Esophagus squamous epithelium (tissue), 5 donors: ENCODE measurements around the gene TRPV3. TPM values are rescaled to one million over a fixed set of nuclear protein-coding genes. Genes with fewer than 3 reads are reported as not detected.

Experiments
- DNase-seq: peaks from one replicate; lab custom pipeline; 2025; lab: John Stamatoyannopoulos, UW
- H3K27ac ChIP-seq, 4 donors: fragments of 200-600 bp; sonication (generic); one replicate each; pipeline ENCODE4 v1.5.1; 2016 to 2019; ENCODE audit warnings: mild to moderate bottlenecking in 1 of 4
- H3K27me3 ChIP-seq, 4 donors: fragments of 200-600 bp; sonication (generic); 1 replicate in 3 of 4; 2 replicates in 1 of 4; pipeline versions ENCODE4 v1.5.1 to v1.6.0; 2017 to 2021; ENCODE audit warnings: antibody characterized with exemption in 1 of 4
- H3K36me3 ChIP-seq, 3 donors: fragments of 200-600 bp; sonication (generic); one replicate each; pipeline ENCODE4 v1.5.1; 2016 to 2019
- H3K4me1 ChIP-seq, 3 donors: fragments of 200-600 bp; sonication (generic); one replicate each; pipeline ENCODE4 v1.5.1; 2017 to 2019
- H3K4me3 ChIP-seq, 4 donors: fragments of 200-600 bp; sonication (generic); 1 replicate in 3 of 4; 2 replicates in 1 of 4; pipeline ENCODE4 v1.5.1; 2016 to 2019; ENCODE audit warnings: mild to moderate bottlenecking in 2 of 4, moderate library complexity in 1 of 4
- H3K9me3 ChIP-seq, 3 donors: fragments of 200-600 bp; sonication (generic); one replicate each; pipeline ENCODE4 v1.5.1; 2016 to 2019
- POLR2A ChIP-seq, 4 donors: fragments of 450-650 bp; IDR thresholded peaks; one replicate each; pipeline ENCODE4 v1.6.1; 2017; ENCODE audit warnings: antibody characterized with exemption in 4 of 4, mild to moderate bottlenecking in 4 of 4, moderate library complexity in 3 of 4
- WGBS, 2 donors: methylation state at CpG; one replicate each; pipeline ENCODE4 v1.1.5; 2018; 5-methylcytosine and 5-hydroxymethylcytosine counted together
- intact Hi-C: fragments of 100-400 bp; cut with DNase I; formaldehyde crosslinking; loops from one replicate; pipeline ENCODE4 v1.15.0; 2022
- total RNA-seq, 4 donors: library from RNA; depleted of rRNA; stranded (reverse); fragments of >200 nt; gene quantifications; one replicate each; pipeline ENCODE4 v1.1.0, GENCODE V29; 2016
- TF ChIP-seq, protein P1 (sequence below), 6 experiments: fragments of 450-650 bp in 4 of 6; fragments of 200-600 bp in 2 of 6; sonication (generic) in 2 of 6; IDR thresholded peaks; one replicate each; pipeline ENCODE4 v1.5.1; 2016 to 2019; ENCODE audit warnings: antibody characterized with exemption in 6 of 6, mild to moderate bottlenecking in 4 of 6, moderate library complexity in 4 of 6
- donor health status: DM: yes; HTN: yes; CAD: no.

The TRPV3 gene
- total RNA-seq, 4 donors from 2014 or later: 0.76 to 1.8 (median 0.99) TPM; not detected in 1

DNA sequence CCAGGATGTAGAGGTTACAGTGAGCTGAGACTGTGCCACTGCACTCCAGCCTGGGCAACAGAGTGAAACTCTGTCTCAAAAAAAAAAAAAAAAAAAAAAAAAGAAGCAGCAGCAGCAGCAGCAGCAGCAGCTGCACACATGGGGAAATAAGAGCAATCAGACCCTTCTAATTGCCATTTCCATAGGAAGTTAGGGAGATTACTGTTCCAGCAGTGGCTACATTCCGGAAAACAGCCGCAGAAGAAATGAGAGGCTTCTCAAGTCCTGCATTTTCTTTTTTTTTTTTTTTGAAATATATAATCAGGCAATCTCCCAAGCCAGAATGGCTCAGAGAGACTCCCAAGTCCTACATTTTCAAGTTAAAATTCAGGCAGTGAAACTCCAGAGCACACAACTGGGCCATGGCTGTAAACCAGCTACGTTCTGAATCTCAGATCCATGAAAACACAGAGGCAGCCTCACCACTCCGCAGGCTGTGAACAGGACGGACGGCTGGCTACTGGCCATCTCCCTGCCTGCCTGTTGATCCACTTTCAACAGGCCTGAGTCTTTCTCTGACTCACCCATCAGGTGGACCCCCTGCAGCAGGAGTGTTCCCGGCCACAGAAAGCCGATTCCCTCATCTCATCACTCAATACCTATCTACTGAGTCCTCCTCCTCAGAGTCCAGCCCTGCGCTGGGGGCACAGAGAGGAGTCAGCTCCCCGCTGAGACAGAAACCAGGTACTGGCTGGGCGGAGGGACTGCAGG is 36.6 kb upstream of the TRPV3 start:
- no peak overlapping the region for H3K4me3 ChIP-seq
- TF ChIP-seq POLR2A (IDR thresholded peaks at IDR 0.05): no peak
- TF ChIP-seq, protein P1, sequence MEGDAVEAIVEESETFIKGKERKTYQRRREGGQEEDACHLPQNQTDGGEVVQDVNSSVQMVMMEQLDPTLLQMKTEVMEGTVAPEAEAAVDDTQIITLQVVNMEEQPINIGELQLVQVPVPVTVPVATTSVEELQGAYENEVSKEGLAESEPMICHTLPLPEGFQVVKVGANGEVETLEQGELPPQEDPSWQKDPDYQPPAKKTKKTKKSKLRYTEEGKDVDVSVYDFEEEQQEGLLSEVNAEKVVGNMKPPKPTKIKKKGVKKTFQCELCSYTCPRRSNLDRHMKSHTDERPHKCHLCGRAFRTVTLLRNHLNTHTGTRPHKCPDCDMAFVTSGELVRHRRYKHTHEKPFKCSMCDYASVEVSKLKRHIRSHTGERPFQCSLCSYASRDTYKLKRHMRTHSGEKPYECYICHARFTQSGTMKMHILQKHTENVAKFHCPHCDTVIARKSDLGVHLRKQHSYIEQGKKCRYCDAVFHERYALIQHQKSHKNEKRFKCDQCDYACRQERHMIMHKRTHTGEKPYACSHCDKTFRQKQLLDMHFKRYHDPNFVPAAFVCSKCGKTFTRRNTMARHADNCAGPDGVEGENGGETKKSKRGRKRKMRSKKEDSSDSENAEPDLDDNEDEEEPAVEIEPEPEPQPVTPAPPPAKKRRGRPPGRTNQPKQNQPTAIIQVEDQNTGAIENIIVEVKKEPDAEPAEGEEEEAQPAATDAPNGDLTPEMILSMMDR (IDR thresholded peaks at IDR 0.05): no peak
- DNase-seq: no peak
- no peaks in the 10 kb centered on the region for H3K9me3 ChIP-seq
- no peaks in the 10 kb centered on the region for H3K4me1 ChIP-seq
- H3K27ac ChIP-seq: peak overlapping the region in 2 of 4 donors; percentile 0 to 14
- intact Hi-C loops: no loop called here
- H3K36me3 ChIP-seq: peaks cover 0 to 36% (median 9%) of the 10 kb centered on the region in 3 donors
- 69 to 72% methylated on average over 6 to 8 of the region's 11 CpGs for WGBS, 2 donors
- peaks cover 0 to 23% (median 0%) of the 10 kb centered on the region in 4 donors for H3K27me3 ChIP-seq

DNA sequence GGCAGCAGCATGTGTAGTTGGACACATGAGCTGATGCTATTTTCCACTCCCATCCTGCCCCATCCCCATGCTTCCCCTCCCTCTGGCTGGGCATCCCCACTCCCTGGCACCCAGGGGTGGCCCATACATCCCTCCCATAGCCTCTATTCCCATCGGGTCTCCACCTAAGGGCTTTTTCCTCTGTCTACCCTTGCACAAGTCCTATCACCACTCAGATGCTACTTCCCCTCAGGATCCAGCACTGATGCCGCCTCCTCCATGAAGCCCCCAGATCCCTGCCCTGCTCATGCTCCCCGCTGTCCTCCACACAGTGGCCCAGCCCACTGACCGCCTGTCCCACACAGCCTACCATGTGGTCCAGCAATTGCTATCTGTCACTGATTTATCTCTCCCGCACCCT is 35.8 kb upstream of the TRPV3 start:
- Histone ChIP-seq H3K4me1 (no peaks in the 10 kb centered on the region), H3K9me3 (no peaks in the 10 kb centered on the region), H3K27me3 (peaks cover 0 to 22% (median 0%) of the 10 kb centered on the region in 4 donors), H3K4me3 (no peak overlapping the region), H3K27ac (no peak overlapping the region), H3K36me3 (peaks cover 0 to 41% (median 10%) of the 10 kb centered on the region in 3 donors)
- intact Hi-C loops: no loop called here
- no peak for DNase-seq
- 94 to 96% methylated on average over 4 to 5 of the region's 5 CpGs for WGBS, 2 donors
- no peak for TF ChIP-seq POLR2A (IDR thresholded peaks at IDR 0.05)
- TF ChIP-seq, protein P1 (IDR thresholded peaks at IDR 0.05): no peak

DNA sequence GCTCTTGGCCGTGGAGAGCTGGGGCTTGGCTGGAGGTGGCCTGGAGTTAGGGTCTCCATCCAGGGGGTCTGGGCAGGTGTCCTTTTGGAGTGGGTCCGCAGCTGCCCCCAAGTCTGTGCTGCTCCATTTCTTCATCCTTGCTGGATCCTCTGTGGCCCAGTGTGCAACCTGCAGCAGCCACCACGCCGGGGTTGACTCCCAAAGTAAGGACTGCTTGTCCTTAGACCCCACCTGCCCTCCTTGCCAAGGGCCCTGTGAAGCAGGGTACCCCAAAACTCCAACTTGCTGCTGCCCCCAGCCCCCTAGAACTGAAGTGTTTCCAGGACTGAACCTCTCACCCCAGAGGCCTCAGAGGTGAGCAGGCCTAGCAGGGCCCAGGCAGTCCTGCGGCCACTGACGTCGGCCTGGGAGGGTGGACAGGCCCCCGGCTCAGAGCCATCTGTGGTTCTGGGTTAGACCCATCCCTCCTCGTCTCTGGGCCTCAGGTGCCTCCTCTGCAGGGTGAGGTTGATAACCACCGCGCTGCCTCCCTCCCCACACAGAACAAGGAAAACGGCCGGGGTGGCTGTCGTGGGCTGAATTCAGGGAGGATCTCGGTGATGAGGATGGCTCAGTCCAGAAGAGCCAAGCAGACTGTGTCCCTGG is 34.7 kb upstream of the TRPV3 start:
- no peak overlapping the region for H3K4me3 ChIP-seq
- no peak for TF ChIP-seq POLR2A (IDR thresholded peaks at IDR 0.05)
- TF ChIP-seq, protein P1 (IDR thresholded peaks at IDR 0.05): no peak
- H3K4me1 ChIP-seq: no peaks in the 10 kb centered on the region
- intact Hi-C loops: no loop called here
- peaks cover 0 to 22% (median 0%) of the 10 kb centered on the region in 4 donors for H3K27me3 ChIP-seq
- H3K9me3 ChIP-seq: no peaks in the 10 kb centered on the region
- peaks cover 0 to 52% (median 19%) of the 10 kb centered on the region in 3 donors for H3K36me3 ChIP-seq
- DNase-seq: no peak
- H3K27ac ChIP-seq: no peak overlapping the region
- 91% methylated on average over 5 of the region's 15 CpGs; no CpG with 5 or more reads in 1 of the 2 donors for WGBS, 2 donors

DNA sequence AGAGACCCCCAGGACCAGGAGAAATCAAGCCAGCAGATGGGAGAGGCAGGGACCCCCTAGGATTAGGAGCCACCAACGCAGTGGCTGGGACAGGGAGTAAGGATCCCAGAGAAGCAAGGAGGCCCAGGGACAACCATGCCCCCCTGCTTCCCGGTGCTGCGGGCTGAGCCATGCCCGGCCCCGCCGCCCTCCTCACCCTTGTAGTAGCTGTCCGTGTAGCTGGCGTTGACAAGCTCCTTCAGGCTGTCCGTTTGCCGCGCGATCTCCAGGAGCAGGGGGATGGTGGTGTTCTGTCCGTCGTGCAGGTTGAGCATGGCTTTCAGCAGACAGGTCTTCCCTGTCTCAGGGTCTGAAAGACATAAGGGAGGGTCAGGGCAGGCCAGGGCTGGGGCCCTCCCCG is 33.2 kb upstream of the TRPV3 start:
- intact Hi-C loops: no loop called here
- Histone ChIP-seq H3K4me3 (no peak overlapping the region), H3K27ac (no peak overlapping the region), H3K36me3 (peaks cover 0 to 63% (median 19%) of the 10 kb centered on the region in 3 donors), H3K4me1 (no peaks in the 10 kb centered on the region), H3K9me3 (no peaks in the 10 kb centered on the region), H3K27me3 (peaks cover 0 to 9% (median 0%) of the 10 kb centered on the region in 4 donors)
- TF ChIP-seq, protein P1 (IDR thresholded peaks at IDR 0.05): no peak
- no peak for TF ChIP-seq POLR2A (IDR thresholded peaks at IDR 0.05)
- no peak for DNase-seq
- 93 to 95% methylated on average over 13 to 14 of the region's 15 CpGs for WGBS, 2 donors

DNA sequence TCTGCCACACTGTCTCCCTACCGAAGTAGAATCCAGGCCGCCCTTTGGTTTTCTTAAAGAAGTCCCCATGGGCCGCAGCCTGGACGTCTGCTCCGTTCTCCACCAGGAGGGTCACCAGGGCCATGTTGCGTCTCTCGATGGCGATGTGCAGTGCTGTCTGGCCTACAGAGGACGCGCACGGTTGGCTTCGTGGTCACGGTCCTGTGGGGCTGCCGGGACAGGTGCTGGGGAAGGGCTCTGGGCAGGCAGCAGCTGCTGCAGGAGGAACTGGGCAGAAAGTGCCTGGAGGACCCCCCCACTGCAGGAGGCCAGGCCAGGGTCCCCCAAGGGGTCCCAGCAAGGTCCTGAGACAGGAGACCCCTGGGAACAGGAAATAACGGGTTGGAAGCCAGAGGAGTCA is 32.6 kb upstream of the TRPV3 start:
- H3K27me3 ChIP-seq: peaks cover 0 to 4% (median 0%) of the 10 kb centered on the region in 4 donors
- H3K9me3 ChIP-seq: no peaks in the 10 kb centered on the region
- DNase-seq: no peak
- TF ChIP-seq POLR2A (IDR thresholded peaks at IDR 0.05): no peak
- TF ChIP-seq, protein P1 (IDR thresholded peaks at IDR 0.05): no peak
- 93 to 96% methylated on average over 2 to 6 of the region's 15 CpGs for WGBS, 2 donors
- intact Hi-C loops: no loop called here
- no peak overlapping the region for H3K4me3 ChIP-seq
- H3K36me3 ChIP-seq: peaks cover 0 to 68% (median 19%) of the 10 kb centered on the region in 3 donors
- H3K4me1 ChIP-seq: no peaks in the 10 kb centered on the region
- H3K27ac ChIP-seq: no peak overlapping the region
